Gastrocnemius medialis (tissue), 4 donors: ENCODE results near the gene NTRK3.

Source experiments
- CTCF ChIP-seq, 5 experiments: fragments of 450-650 bp in 3 of 5; fragments of 200-600 bp in 2 of 5; sonication (generic) in 2 of 5; IDR thresholded peaks in 4 of 5; conservative IDR thresholded peaks in 1 of 5; 1 replicate in 4 of 5; 2 replicates in 1 of 5; pipeline ENCODE4 v1.5.1; 2016 to 2019; ENCODE audit warnings: antibody characterized with exemption in 5 of 5, mild to moderate bottlenecking in 3 of 5, moderate library complexity in 3 of 5
- POLR2A ChIP-seq, 2 donors: fragments of 450-650 bp; IDR thresholded peaks; one replicate each; pipeline ENCODE4 v1.6.1; 2017; ENCODE audit warnings: antibody characterized with exemption in 2 of 2, mild to moderate bottlenecking in 2 of 2, moderate library complexity in 2 of 2

GRCh38 chr15:87945246-87945645, 311.3 kb downstream of the NTRK3 start:
- no peak for TF ChIP-seq CTCF (IDR thresholded peaks at IDR 0.05 in 4 of 5, conservative IDR thresholded peaks at IDR 0.05 in 1 of 5)
- no peak for TF ChIP-seq POLR2A (IDR thresholded peaks at IDR 0.05)
